GM18505 (cell line): ENCODE measurements around the gene MEG3.
"Not testable (repeated sequence)": the region's sequence is repeated elsewhere in the genome, so short reads cannot be mapped to it uniquely, and the experiment has no call there.

Experiments used
- ATAC-seq: cut with Tn5 transposase; IDR thresholded peaks from one replicate; pipeline ENCODE4 v1.9.1; 2021; ENCODE audit not compliant: unreplicated experiment
- POLR2A ChIP-seq: IDR thresholded peaks from 4 replicates; pipeline ENCODE4 v1.6.1; 2011; ENCODE audit warnings: borderline replicate concordance; ENCODE audit not compliant: insufficient read depth, insufficient read length; ENCODE audit errors: extremely low read depth

The MEG3 gene

DNA sequence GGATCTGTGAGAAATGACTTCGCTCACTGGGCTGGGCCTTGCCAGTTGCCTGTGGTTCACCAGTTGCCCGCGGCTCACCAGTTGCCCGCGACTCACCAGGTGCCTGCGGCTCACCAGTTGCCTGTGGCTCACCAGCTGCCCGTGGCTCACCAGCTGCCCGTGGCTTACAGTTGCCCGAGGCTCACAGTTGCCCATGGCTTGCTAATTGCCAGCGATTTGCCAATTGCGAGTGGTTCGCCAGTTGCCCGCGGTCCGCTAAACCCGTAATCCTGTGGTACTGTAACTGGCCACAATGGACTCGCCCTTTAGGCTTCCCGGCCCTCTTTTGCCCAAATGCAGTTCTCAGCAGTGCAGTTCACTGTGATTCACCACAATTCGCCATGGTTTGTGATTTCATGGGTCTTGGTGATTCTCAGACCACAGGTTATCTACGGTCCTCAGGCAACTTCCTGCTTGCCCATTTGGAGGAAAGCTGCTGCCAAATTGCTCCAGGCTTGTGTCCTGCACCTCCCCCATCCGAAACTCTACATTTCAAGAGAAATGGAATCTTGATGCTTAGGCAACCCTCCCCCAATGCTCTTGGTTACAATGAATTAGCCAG, 15.0 kb upstream of the MEG3 start:
- TF ChIP-seq POLR2A: no peak
- ATAC-seq: no peak

DNA sequence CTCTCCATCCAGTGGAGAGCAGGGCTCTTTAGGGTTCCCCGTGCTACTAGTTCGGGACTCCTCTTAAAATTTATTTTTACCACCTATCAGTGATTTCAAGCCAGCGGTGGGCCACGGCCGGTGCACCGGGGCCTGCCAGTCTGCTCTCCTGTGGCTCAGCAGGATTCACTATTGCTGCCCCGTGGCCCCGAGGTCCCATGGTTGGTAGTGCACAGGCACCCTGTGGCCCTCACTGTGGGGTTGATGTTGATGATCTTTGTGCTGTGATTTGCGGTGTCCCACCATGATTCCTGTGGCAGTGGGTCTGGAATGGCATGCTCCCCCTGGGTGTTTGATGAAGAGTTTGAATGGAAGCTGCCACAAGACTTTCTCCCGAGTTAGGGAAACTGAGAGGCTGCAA, 12.6 kb upstream of the MEG3 start:
- TF ChIP-seq POLR2A: no peak
- no peak for ATAC-seq

DNA sequence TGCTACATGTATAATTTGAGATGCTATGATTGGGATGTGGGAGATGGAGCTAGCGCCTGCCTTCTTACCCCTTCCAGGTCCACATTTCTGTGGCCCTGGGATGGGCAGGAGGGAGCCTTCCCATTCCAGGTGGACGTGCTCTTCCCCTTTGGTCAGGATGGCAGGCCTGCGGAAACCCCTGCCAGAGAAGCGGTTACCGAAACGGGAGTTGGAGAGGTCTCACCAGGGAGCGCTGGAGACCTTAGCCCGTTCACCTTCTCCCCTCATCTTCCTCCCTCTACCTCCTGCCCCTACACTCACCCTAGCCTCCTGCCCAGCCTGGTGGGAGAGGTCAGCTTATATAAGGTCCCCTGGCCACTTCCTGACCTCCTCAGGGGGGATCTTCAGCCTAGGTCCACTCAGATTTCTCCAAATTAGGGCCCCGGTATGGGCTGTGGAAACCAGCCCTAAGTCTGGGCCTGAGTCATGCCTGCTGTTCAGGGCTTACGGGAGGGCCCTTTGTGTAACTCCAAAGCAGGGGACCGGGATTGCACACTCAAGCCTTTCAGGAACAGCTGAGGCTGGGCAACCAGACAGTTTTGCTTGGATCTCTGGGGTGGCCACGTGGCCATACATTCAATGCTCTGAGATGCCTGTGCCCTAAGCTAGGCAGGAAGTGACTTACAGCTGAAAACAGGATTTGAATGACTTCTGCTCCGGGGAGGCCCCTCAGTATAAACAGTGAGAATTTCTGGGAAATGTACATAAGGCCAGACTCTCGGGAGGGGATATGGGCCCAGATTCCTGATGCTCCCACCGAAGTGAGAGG, 10.2 kb upstream of the MEG3 start:
- no peak for TF ChIP-seq POLR2A
- ATAC-seq: no peak

DNA sequence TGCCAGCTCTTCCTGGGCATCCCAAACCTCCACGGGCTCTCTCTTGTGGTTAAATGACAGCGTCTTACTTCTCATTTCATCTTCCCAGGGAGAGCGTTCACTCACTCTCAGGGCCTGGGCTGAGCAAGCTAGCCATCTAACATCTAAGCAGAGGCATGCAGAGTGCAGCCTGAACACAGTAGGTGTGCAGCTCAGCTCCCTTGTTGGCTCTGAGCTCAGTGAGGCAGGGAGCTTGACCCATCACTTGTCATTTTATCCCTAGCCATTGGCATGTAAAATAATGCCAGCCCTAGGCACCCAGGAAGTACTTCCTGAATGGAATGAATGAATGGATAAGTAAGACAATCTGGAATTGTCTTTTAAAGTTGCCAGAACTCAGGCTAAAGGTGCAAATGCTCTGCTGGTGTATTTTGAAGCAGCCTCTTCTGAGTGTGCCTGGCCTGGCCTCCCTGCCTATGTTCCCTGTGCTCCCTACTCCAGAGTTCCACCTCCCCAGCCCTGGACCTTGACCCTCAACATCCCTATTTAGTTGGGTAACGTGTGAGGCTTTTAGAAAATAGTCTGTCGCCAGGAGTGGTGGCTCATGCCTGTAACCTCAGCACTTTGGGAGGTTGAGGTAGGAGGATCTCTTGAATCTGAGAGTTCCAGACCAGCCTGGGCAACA, 9.5 kb upstream of the MEG3 start:
- TF ChIP-seq POLR2A: no peak
- ATAC-seq: no peak

DNA sequence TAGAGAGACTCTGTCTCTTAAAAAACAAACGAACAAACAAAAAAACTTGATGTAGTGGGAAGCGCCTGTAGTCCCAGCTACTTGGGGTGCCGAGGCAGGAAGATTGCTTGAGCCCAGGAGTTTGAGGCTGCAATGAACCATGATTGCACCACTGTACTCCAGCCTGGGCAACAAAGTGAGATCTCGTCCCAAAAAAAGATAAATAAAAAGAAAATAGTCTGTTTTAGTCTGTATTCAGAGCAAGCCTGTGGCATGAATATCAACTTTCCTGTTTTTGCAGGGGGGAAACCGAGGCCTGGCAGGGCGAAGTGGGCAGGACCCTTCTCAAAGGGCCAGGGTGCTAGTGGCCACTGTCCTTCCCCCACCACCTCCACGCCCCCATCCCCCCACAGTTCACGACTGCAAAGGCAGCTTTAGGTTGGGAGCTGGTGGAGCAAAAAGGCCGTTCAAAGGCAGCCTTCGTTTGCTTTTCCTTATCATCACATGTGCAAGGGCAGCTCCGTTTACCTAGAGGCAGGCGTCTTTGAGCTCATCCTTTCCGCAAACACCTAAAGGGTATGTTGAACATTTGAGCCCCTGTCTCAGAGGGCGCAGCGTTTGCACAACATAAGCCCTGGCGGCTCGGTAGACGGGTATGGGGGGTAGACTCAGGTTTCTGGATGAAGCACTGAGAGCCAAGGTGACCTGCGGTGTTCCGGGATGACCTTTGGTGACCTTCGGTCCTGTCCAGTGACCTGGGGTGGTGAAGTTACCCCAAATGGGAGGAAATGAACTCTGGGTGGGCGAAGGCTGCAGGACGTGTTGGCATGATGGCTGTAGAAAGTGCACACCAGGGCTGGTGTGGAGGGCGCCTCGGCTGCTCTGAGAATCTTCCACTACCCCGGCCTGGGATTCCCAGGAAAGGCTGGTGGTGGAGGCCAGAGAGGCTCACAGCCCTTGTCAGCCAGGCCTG, 8.7 kb upstream of the MEG3 start:
- ATAC-seq: no peak
- TF ChIP-seq POLR2A: no peak

DNA sequence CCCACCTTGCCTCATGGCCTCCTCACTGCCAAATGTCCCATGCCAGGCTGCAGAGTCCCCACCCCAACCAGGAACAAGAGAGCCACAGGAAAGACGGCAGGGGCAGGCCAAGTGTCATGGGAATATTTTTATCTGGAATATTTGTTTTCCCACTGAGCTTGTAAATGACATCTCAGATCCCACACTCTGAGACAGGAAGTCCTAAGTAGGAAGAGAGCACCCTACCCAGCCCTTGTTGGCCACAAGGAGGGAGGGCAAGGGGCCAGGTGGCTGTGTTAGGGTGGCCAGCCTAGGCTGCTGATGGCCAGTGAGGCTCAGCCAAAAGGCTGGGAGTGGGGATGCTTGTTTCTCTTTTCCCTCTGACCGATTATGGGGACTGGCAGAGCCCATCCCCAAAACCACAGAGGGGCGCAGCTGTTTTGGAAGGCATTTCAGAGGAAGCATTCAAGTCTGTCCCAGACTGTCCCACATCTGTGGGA, 7.7 kb upstream of the MEG3 start:
- TF ChIP-seq POLR2A: no peak
- no peak for ATAC-seq

DNA sequence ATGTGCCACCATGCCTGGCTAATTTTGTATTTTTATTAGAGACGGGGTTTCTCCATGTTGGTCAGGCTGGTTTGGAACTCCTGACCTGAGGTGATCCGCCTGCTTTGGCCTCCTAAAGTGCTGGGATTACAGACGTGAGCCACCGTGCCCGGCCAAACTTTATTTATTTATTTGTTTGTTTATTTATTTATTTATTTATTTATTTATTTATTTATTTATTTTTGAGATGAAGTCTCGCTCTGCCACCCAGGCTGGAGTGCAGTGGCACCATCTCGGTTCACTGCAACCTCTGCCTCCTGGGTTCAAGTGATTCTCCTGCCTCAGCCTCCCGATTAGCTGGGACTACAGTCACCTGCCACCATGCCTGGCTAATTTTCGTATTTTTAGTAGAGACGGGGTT, 7.0 kb upstream of the MEG3 start:
- not testable (repeated sequence) for ATAC-seq

DNA sequence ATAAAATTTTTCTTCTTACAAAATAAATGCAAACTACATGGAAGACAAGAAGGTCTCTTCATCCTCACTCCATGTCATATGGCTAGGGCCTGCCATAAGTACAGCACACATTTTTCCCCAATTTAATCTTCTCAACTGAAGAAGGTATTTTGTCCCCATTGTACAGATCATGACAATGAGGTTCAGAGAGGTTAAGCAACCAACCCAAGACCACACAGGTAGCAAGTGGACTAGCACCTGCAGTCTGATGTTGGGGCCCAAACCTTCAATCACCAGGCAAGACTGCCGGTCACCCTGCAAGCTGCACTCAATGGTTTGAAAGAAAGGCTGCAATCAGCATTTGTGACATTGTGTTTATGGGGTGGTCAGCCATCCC, 6.5 kb upstream of the MEG3 start:
- ATAC-seq: no peak
- TF ChIP-seq POLR2A: no peak

DNA sequence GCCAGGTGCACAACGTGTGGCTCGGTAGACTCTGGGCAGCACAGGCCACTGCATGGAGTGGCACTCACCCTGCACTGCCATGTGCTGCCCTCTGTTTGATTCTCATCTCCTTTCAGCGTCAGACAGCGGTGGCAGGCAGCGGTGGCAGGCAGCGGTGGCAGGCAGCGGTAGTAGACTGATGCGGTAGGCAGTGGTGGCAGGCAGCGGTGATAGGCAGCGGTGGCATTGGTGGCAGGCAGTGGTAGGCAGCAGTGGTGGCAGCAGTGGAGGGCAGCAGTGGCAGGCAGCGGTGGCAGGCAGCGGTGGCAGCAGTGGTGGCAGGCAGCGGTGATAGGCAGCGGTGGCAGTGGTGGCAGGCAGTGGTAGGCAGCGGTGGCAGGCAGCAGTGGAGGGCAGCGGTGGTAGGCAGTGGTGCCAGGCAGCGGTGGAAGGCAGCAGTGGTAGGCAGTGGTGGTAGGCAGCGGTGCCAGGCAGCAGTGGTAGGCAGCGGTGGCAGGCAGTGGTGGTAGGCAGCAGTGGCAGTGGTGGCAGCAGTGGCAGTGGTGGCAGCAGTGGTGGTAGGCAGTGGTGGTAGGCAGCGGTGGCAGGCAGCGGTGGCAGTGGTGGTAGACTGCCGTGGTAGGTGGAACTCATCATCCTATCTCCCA, 6.0 kb upstream of the MEG3 start:
- TF ChIP-seq POLR2A: no peak
- ATAC-seq: no peak

DNA sequence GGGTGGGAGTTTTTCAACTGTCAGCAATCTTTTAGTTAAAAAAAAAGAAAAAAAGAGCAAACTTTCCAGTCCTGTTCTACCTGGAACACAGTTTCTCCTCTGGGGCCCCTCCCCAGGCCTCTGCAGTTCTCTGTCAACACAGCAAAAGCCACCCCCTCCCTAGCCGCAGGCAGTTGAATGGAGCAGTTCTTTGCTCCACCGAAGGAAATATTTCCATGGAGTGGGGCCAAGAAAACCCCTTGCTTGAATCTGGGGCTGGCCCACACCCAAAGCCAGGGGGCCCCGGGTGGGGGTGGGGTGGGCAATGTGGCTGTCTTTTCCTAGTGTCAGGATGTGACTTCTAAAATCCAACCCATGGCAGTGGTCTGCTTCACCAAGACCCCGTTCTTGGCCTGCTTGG, 5.0 kb upstream of the MEG3 start:
- no peak for TF ChIP-seq POLR2A
- ATAC-seq: no peak

DNA sequence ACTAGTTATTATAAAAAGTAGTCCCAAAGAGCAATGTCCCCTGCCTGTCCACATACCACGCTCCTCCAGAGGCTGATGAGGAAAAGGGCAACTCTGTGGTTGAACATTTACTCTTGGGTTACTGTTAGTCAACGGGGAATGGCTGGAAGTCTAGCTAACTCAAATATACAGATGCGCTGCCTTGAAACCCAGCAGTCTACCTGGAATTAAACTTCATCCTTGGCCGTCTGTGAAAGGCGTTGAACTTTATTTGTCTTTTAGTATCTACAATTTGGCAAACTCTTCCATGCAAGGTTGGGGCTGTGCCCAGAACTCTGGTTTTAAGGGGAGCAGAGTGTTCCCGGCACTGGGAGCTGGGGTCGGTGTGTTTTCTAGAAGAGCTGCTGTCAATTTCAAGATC, 3.9 kb upstream of the MEG3 start:
- TF ChIP-seq POLR2A: no peak
- ATAC-seq: no peak

DNA sequence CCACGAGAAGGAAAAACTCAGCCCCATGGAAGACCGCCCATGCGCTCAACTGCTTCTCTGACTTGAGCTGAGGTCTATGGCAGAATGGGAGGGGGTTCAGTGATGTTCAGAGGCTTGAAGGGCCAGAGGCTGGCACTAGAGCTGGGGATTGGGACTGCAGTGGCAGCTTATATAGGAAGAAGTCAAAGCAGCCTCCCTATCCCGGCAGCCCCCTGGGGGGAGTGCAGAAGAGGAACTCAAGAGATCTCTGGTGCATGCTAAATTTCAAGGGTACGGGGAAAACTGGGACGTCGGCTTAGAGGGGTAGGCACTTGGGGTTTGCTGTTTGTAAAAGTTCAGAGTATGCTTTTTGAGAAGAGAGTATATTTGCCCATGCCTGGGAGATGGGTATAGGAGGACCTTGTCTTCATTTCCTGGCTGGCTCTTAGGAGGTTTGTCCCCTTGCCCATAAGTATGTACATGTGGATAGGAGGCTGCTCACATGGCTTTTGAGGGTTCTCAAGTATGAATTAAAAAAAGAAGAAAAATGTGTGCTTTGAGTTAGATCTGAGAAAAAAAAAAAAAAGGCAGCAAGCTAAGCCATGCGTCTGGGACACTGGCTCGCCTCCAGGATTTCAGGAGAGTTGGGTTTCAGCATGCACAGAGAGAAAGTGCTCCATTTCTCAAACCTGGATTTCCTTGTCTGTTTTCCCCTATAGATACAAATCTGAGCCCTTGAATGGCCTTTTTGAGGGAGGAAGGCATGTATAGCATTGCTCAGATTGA, 3.2 kb upstream of the MEG3 start:
- no peak for TF ChIP-seq POLR2A
- no peak for ATAC-seq
